HG02642 (cell line): Measurements from ENCODE around the gene CD151.
A peak's percentile ranks its signal among the peaks of the same experiment; 100 is the strongest.

Source experiments
- ATAC-seq: cut with Tn5 transposase; IDR thresholded peaks from one replicate; pipeline ENCODE4 v1.9.1; 2021; ENCODE audit warnings: mild to moderate bottlenecking; ENCODE audit not compliant: unreplicated experiment, poor library complexity

The CD151 gene

DNA sequence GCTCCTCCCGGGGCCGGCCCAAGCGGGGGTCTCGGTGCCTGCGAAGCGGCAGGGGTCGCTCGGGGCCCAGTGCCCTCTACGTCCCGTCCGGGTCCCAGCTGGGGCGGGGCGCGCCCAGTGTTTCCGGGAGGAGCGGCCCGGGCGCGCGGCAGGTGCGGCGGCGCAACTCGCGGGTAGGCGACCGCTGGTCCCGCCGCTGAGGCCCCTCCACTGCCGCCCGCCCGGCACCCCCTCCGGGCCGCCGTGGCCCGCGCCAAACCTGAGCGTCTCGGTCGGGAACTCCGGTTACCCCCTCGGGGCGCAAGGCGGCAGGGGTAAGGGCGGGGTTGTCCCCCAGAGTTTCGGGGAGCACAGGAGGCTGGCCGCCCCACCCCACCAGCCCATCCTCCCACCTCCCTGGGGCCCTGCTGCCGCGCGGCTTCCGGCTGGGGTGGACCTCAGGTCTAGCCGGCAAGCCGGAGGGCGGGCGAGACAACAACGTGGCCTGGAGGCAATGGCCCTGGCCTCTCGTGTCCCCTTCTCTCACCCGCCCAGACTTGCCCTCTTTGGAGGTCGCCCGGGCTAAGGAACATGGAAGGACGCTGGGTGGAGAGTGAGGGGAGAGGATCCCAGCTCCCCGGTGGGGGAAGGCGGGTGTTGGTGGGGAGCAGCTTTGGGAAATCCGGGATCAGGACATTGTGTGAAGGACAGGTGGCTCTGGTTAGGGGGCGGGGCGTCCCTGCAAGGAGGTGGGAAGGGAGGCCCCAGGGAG lies 5.4 kb upstream of the CD151 start:
- ATAC-seq: peak; percentile 45

DNA sequence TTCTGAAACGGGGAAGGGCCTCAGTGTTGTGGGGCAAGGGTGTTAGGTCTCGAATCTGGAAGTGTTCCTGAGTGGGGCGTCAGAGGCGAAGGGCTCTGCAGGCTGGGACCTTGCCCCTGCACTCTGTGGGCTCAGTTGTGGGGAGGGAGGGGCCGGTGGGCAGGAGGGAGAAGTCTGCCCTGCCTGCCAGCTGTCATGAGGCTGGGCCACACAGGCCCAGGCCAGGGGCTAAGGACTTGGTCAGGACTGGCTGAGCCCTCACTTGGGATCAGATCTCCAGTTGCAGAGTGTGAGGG lies 4.9 kb upstream of the CD151 start, which contains the start of gene CRACR2B:
Gene CRACR2B (plus strand): TSS at position 23 of the 296 bp plus-strand sequence. CDS start 689 bp downstream, outside the sequence.
- ATAC-seq: no peak

DNA sequence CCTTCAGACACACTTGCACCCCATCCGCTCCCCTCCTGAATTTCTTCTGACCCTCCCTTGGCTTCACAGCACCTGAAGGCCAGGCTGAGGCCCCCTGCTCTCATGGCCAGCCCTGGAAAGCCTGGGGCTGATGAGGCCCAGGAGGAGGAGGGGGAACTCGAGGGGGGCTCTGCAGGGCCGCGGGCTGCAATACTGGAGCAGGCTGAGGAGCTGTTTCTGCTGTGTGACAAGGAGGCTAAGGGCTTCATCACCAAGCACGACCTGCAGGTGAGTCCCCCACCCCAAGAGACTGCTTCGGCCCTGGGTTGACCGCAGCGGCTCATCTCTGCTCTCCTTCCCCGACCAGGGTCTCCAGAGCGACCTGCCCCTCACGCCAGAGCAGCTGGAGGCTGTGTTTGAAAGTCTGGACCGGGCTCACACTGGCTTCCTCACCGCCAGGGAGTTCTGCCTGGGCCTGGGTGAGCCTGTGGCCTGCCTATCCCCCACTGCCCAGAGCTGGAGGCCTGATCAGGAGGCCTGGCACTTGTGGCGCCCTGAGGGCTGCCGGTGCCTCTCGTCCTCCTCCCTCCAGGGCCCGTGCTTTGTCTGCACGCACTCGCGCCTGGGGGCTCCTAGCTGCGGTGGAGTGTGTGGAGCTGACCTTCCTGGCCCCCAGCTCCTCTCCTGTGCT lies 4.1 kb upstream of the CD151 start:
- no peak for ATAC-seq

DNA sequence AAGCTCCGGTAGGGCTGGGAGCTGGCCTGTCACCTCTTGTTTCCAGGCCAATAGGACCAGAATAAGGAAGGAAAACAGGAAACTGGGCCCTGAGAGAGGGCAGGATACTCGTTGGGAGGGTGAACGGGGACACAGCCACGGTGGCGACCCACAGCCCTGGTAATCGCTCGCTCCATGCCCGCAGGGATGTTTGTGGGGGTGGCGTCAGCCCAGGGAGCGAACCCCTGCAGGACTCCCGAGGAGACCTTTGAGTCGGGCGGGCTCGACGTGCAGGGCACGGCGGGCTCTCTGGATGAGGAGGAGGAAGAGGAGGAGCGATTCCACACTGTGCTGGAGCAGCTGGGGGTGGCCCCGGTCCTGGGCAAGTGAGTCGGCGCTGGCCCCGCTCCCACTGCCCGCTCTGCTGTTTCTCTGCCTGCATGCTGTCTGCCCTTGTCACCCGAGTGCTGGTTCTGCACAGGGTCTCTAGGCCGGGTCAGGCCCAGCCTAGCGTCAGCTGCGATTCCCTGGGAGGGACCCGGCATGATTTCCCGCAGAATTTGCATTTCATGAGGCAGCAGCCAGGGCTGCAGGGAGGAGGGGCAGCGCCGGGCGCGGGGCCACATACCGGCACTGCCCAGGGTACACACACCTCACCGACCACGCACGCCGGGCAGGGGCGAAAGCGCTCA lies 3.4 kb upstream of the CD151 start:
- ATAC-seq: no peak

DNA sequence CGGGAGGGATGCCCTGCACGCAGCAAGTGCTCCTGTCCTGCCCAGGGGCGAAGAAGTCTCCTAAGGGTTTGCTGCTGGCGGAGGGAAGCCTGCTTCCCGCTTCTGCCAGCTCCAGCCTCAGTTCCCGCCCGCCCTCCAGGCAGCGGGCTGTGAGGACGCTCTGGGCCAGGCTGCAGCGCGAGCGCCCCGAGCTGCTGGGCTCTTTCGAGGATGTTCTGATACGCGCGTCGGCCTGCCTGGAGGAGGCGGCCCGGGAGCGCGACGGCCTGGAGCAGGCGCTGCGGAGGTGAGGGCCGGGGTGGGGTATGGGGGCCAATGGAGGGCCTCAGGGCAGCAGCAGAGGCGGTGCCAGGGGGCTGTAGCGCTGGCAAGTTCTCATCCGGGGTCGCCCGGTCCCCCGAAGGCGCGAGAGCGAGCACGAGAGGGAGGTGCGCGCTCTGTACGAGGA lies 2.9 kb upstream of the CD151 start:
- no peak for ATAC-seq

DNA sequence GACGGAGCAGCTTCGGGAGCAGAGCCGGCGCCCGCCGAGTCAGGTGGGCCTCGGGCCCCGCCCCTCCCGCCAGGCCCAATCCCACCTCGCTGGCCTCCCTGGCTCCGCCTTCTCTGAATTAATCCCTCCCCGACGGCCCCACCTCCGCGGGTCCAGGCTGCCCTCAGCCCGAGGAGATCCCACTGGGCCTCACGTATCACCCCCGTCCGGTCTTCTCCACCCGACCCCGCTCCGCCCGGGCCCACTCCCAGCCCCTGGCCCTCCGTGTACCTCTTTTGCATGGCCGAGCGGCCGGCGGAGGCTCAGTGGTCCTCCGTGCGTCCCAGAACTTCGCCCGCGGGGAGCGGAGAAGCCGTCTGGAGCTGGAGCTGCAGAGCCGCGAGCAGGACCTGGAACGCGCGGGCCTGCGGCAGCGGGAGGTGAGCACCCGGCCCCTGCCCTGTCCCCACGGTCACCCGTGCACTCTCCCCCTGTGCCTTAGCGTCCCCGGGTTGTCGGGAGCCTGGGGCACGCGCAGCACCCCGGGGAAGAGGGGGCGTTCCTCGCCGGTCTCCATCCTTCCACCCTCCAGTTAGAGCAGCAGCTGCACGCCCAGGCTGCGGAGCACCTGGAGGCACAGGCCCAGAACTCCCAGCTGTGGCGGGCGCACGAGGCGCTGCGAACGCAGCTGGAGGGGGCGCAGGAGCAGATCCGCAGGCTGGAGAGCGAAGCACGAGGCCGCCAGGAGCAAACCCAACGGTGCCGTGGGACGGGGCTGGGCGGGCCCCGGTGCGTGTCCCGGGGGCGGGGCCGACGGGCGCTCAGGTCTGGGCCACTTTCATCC lies 2.2 kb upstream of the CD151 start:
- ATAC-seq: peak; percentile 29

DNA sequence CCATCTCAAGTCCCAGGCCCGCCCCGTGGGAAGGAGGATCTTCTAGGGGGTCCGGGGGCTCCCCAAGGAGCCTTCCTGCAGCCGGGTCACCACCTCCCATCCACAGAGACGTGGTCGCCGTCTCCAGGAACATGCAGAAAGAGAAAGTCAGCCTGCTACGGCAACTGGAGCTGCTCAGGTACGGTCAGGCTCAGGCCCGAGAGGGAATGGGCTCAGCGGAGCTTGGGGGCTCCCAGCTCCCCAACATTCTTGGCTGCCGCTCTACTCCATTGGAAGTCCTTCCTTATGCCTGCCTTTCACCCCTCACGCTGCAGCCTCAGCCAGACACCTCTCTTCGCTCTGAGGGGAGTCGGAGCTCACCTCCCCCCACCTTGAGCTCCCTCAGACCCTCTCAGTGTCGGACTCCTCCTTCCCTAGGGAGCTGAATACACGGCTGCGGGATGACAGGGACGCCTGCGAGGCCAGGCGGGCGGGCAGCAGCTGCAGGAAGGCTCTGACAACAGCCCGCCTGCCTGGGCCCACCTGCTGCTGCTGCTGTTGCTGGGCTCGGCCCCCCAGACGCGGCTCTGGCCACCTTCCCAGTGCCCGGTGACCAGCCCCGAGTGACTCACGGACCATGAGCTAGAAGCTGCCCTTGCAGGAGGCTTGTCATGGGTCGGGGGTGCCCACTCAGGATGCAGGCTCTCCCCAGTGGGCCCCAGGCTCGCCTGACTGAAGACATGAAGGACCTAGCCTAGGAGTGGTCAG lies 1.5 kb upstream of the CD151 start:
- no peak for ATAC-seq

DNA sequence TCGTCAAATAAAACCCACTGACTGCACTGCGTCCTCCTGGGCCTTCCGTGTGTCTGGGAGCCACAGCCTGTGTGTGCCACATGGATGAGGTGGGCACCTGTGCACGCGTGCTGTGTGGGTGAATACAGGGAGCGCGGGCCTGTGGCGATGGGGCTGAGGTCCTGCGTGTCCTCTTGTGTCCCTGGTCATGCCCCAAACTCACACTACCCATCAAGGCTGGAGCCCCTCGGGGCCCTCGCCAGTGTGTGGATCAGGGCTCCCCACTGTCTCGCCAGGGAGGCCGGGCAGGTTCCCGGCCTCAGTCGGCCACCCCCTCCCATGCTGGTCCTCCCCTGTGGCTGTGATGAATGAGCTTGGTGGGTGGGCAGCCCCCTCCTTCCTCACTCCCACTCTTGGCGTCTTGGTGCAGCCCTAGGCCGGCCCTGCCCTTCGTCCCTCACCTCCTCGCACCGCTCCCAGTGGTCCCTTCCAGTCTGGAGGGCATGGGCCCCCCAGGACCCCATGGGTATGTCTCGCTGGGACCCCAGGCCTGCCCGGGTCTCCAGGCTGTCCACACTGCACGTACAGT lies 707 bp upstream of the CD151 start:
- ATAC-seq: no peak

DNA sequence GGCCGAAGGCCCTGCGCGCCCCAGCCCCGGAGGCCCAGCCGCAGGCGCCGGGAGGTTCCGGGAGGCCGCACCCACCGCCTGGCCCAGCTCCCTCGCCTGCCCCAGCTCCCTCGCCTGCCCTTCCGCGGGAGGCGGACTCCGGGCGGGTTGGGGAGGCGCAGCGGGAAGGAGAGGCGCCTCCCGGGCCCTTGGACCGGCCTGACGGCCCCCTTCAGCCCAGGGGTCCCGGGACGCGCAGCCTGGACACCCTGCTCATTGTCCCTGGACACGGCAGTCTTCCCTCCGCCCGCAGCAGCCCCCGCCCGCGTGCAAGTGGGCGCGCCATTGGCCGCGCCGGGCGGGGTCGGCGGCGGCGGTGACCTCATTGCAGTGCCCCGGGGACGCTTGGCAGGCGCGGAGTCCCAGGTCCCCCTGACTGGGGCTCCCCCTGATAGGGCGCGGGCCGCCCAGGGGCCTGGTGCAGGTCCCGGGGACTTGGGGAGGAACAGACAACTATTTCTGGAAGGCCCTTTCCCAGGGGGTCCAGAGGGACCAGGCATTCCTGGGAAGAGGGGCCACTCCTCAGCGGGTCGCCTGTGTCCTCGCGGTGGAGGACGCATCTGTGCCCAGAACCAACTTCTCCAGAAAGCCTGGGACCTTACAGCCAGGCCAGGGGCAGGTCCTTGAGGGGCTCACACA lies 501 bp downstream of the CD151 start:
- ATAC-seq: peak; percentile 24

DNA sequence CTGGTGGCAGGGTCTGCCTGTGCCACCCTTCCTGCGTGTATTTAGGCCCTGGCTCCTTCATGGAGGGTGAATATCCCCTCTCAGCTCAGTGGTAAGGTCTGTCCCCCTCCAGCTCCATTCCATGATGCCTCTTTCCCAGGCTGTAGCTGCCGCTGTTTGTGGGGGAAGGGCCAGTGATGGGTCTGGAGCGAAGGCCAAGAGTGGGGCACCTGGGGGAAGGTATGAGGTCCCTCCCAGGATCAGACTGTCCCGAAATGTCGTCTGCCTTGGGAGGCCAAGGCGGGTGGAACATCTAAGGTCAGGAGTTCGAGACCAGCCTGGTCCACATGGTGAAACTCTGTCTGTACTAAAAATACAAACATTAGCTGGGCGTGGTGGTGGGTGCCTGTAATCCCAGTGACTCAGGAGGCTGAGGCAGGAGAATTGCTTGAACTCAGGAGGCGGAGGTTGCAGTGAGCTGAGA lies 1.1 kb downstream of the CD151 start:
- ATAC-seq: no peak

DNA sequence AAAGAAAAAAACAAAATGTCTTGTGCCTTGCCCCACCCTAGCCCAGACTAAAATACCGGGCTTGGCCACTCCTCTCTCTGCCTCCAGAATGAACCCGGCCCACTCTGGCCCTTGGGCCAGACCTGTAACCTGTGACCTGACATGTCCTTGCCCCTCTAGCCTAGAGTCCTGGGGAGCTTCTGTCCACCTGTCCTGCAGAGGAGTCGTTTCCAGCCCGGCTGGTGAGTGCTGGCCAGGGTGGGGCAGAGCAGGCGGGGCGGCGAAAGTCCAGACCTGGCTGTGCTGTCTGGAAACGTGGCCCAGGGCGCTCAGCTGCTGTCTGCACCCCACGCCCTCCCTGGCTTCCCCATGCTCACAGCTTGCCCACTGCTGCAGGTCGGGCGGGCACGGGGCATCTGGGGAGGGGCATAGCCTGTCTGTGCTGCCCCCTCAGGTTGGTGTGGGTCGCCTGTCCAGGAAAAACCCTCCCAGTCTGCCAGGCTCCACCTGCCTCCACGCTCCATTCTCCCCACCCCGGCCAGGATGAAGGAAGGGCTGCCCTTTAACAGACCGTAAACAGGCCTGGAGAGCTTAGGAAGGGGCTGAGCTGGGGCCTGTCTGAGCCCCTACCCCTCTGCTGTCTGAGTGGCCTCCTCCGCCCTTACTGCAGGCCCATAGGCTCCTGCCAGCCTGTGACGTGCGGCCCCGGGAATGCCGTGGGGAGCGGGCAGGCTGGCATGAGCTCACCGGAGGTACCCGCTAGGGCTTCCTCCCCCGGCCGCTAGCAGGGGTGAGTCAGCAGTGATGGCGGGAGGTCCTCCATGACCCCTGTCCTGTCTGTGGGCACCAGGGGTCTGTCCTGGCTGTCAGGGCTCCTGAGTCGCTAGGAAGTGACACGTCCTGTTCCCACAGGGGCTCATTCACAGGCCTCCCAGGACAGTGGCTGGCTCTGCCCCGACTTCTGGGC lies 1.9 kb downstream of the CD151 start:
- ATAC-seq: no peak

DNA sequence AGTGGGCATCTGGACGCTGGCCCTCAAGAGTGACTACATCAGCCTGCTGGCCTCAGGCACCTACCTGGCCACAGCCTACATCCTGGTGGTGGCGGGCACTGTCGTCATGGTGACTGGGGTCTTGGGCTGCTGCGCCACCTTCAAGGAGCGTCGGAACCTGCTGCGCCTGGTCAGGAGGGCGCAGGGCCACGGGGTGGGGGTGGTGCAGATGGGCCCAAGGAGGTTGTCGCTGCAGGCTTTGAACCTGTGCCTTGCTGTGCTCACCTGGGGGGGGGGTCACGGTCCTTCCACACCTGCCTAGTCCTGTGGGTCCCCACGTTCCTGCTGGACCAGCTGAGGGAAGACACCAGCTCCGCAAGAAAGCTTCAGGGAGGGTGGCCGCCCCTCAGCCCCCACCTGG lies 3.5 kb downstream of the CD151 start:
- no peak for ATAC-seq

DNA sequence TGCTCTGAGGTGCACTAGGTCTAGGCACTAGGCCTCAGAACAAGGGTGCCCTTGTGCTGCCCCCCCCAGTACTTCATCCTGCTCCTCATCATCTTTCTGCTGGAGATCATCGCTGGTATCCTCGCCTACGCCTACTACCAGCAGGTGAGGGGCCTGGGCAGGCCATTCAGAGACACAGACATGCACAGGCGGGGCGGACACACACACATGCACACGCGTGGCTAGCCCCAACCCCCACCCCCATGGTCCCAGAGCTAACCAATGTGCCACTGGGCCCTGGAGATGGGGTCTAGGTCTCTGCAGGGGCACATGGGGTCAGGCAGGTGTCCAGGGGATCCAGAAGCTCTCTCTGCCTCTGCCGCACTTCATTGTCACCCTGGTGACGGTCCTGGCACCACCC lies 3.9 kb downstream of the CD151 start:
- no peak for ATAC-seq

DNA sequence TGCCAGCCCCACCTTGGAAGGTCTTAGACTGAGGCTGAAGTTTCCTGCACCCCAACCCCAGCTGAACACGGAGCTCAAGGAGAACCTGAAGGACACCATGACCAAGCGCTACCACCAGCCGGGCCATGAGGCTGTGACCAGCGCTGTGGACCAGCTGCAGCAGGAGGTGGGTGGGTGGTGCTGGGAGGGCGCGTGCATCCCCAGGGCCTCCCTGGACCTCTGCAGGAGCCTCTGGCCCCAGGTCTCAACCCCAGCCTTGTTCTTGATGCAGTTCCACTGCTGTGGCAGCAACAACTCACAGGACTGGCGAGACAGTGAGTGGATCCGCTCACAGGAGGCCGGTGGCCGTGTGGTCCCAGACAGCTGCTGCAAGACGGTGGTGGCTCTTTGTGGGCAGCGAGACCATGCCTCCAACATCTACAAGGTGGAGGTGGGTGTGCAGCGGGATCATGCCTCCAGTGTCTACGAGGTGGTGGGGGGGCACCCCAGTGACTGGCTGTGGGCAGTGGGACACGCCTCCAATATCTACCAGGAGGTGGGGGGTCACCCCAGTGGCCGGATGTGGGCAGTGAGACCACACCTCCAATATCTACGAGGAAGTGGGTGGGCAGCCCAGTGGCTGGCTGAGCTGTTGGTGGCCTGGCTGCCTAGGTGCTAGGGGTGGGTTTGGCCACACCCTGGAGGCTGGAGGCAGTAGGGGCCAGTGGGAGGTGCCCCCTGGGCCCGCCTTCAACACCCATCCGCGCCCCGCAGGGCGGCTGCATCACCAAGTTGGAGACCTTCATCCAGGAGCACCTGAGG lies 4.6 kb downstream of the CD151 start:
- ATAC-seq: no peak

DNA sequence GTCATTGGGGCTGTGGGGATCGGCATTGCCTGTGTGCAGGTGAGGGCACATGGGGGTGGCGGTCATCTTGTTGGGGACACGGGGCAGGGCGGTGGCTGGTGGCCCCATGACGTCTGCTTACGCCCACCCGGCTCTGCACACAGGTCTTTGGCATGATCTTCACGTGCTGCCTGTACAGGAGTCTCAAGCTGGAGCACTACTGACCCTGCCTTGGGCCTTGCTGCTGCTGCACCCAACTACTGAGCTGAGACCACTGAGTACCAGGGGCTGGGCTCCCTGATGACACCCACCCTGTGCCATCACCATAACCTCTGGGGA lies 5.2 kb downstream of the CD151 start:
- ATAC-seq: no peak

DNA sequence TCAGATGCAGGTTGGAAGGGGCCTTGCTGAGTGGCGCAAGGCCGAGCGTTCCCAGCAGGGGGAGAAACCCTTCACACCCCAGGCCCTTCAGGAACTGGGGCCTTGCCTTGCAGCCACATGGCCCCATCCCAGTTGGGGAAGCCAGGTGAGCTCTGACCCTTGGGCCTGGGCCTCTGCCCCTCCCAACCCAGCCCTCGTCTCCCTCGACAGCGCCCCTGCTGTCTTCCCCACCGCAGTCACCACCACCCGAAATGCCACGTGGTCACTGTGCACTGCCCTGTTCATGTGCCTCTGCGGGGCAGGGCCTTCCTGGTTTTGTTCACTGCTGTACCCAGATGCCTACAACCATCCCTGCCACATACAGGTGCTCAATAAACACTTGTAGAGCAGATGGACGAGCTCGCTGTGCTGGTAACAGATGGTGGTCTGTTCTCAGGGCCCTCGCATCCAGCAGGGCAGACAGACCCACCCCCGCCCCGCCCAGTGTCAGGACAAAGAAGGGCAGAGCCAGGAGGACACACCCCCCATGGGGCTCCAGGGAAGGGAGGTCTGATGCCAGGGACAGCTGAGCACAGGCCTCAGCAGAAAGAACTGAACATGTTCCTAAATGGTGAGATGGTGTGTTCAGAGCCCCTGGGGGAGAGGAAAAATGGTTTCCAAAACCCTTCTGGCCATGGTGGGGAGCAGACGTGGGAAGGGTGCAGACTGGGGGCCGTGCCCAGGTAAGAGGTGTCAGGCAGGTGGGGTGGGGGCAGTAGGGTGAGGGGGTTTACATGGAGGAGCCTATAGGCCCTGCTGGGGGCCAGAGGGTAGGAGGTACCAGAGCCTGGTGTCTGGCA lies 5.9 kb downstream of the CD151 start:
- ATAC-seq: no peak

DNA sequence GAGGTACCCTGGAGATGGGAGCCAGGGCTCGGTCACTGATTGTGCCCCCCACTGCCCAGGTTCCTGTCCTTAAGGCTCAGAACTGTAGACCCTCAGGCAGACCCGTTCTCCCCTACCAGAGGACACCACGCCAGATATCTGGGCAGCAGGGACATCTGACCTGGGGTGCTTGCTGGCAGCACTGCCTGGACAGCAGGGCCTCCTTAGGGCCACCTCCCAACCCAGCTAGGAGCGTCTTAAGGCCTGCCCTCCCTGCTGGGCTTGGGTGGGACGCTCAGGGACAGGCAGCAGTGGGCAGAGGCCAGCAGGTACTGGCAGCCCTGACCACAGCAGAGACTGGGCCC lies 6.5 kb downstream of the CD151 start:
- no peak for ATAC-seq
